Chondrocyte (in vitro differentiated cells): ENCODE results near the gene HNRNPL. TPM values are rescaled to one million over a fixed set of nuclear protein-coding genes. Genes with fewer than 3 reads are reported as not detected.
"Not testable (repeated sequence)": the region's sequence is repeated elsewhere in the genome, so short reads cannot be mapped to it uniquely, and the experiment has no call there.

Experiments used
- DNase-seq: peaks from one replicate; pipeline ENCODE4 v3.0.0; 2021; ENCODE audit warnings: mixed read lengths, low spot score
- H3K27ac Mint-ChIP-seq: one replicate; pipeline ENCODE4 v1.8.0; 2021; ENCODE audit warnings: mild to moderate bottlenecking, moderate library complexity, mixed read lengths; ENCODE audit not compliant: unreplicated experiment
- H3K27me3 Mint-ChIP-seq: 2 replicates; pipeline ENCODE4 v1.8.0; 2021; ENCODE audit warnings: low read depth, mixed read lengths
- H3K36me3 Mint-ChIP-seq: 2 replicates; pipeline ENCODE4 v1.8.0; 2021; ENCODE audit warnings: low read depth, mixed read lengths
- H3K4me1 Mint-ChIP-seq: 2 replicates; pipeline ENCODE4 v1.8.0; 2021; ENCODE audit warnings: low read depth, mild to moderate bottlenecking, mixed read lengths
- H3K4me3 Mint-ChIP-seq: one replicate; pipeline ENCODE4 v1.8.0; 2021; ENCODE audit warnings: mild to moderate bottlenecking, moderate library complexity, mixed read lengths; ENCODE audit not compliant: unreplicated experiment
- H3K9me3 Mint-ChIP-seq: 2 replicates; pipeline ENCODE4 v1.8.0; 2021; ENCODE audit warnings: low read depth, mixed read lengths
- CTCF ChIP-seq: fragments of 200-600 bp; sonication (generic); IDR thresholded peaks from 2 replicates; pipeline ENCODE4 v1.5.0; 2021; ENCODE audit warnings: antibody characterized with exemption, mild to moderate bottlenecking, moderate library complexity
- total RNA-seq: library from RNA; stranded (reverse); gene quantifications from 3 replicates; pipeline ENCODE4 v1.2.1, GENCODE V29; 2021

The HNRNPL gene
- total RNA-seq, 1 donor from 2014 or later: 214 TPM

GRCh38 chr19:38830039-38830733, 19.6 kb downstream of the HNRNPL start:
- Mint-ChIP-seq H3K4me1 (peaks cover 25% of the 10 kb centered on the region), H3K9me3 (no peaks in the 10 kb centered on the region), H3K4me3 (peak overlapping the region; percentile 79), H3K27me3 (no peaks in the 10 kb centered on the region), H3K27ac (no peak overlapping the region), H3K36me3 (peaks cover 17% of the 10 kb centered on the region)
- DNase-seq: no peak
- no peak for TF ChIP-seq CTCF

- H3K36me3 Mint-ChIP-seq: peaks cover 17% of the 10 kb centered on the region
- H3K27ac Mint-ChIP-seq, H3K27me3 Mint-ChIP-seq, H3K4me3 Mint-ChIP-seq, H3K9me3 Mint-ChIP-seq, DNase-seq: not testable (repeated sequence)
- peaks cover 25% of the 10 kb centered on the region for H3K4me1 Mint-ChIP-seq
These were observed 20.6 kb downstream of the HNRNPL start for GRCh38 chr19:38829203-38829602.

DNA sequence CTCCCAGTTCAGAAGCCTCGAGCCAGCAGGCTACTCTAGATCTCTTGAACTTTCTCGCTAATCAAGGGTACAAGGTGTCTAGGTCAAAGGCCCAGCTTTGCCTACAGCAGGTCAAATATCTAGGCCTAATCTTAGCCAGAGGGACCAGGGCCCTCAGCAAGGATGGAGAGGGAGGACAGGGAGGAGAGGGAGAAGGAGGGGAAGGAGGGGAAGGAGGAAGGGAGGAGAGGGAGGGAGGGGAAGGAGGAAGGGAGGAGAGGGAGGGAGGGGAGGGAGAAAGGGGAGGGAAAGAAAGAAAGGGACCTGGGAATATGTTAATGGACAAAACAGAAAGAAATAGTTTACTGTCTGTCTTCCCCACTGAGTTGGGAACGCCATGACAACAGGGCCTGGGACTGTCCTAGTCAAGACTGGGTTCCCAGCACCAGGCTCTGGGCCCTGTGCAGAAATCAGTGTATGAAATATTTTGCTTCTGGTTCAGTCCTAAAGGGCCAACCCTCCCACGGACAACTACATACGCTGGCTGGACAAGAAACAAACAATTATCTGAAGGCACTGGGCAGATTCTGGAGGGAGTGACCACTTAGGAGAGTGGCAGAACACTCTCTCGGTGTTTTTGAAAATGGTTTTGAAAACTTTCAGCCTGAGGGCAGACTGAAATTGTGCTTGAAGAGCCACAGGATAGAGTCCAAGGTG, 22.8 kb downstream of the HNRNPL start:
- H3K27me3 Mint-ChIP-seq: no peaks in the 10 kb centered on the region
- no peak overlapping the region for H3K27ac Mint-ChIP-seq
- H3K4me3 Mint-ChIP-seq: no peak overlapping the region
- H3K4me1 Mint-ChIP-seq: peaks cover 17% of the 10 kb centered on the region
- H3K9me3 Mint-ChIP-seq: no peaks in the 10 kb centered on the region
- TF ChIP-seq CTCF: no peak
- H3K36me3 Mint-ChIP-seq: peaks cover 26% of the 10 kb centered on the region
- no peak for DNase-seq

DNA sequence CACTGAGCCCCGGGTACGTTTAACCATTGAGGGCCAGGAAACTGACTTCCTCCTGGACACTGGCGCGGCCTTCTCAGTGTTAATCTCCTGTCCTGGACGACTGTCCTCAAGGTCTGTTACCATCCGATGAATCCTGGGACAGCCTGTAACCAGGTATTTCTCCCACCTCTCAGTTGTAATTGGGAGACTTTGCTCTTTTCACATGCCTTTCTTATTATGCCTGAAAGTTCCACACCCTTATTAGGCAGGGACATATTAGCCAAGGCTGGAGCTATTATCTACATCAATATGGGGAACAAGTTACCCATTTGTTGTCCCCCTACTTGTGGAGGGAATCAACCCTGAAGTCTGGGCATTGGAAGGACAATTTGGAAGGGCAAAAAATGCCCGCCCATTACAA, 23.9 kb downstream of the HNRNPL start:
- not testable (repeated sequence) for H3K27me3 Mint-ChIP-seq, H3K9me3 Mint-ChIP-seq, H3K27ac Mint-ChIP-seq, DNase-seq, H3K4me3 Mint-ChIP-seq
- Mint-ChIP-seq H3K4me1 (peaks cover 11% of the 10 kb centered on the region), H3K36me3 (peaks cover 23% of the 10 kb centered on the region)

DNA sequence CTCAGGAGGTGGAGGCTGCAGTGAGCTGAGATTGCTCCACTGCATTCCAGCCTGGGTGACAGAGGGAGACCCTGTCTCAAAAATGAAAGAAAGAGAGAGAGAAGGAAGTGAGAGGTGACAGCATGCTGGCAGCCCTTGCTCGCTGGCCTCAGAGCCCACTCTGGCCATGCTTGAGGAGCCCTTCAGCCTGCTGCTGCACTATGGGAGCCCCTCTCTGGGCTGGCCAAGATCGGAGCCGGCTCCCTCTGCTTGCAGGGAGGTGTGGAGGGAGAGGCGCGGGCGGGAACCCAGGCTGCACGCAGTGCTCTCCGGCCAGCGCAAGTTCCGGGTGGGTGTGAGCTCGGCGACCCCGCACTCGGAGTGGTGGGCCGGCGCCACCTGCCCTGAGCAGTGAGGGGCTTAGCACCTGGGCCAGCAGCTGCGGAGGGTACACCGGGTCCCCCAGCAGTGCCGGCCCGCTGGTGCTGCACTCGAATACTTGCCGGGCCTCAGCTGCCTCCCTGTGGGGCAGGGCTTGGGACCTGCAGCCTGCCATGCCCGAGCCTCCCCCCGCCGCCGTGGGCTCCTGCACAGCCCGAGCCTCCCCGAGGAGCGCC, 28.5 kb downstream of the HNRNPL start:
- not testable (repeated sequence) for DNase-seq, H3K4me1 Mint-ChIP-seq, H3K9me3 Mint-ChIP-seq, H3K27me3 Mint-ChIP-seq, H3K4me3 Mint-ChIP-seq, H3K27ac Mint-ChIP-seq
- peaks cover 21% of the 10 kb centered on the region for H3K36me3 Mint-ChIP-seq

GRCh38 chr19:38819231-38819920, 30.4 kb downstream of the HNRNPL start:
- Mint-ChIP-seq H3K36me3 (peaks cover 29% of the 10 kb centered on the region), H3K4me3 (no peak overlapping the region), H3K27ac (no peak overlapping the region), H3K27me3 (no peaks in the 10 kb centered on the region), H3K4me1 (no peaks in the 10 kb centered on the region), H3K9me3 (no peaks in the 10 kb centered on the region)
- TF ChIP-seq CTCF: no peak
- peak; percentile 40 for DNase-seq
